HepG2 (cell line): ENCODE results near the gene WNK4. TPM values are rescaled to one million over a fixed set of nuclear protein-coding genes. Genes with fewer than 3 reads are reported as not detected.

ENCODE experiments used
- AKNA ChIP-seq: sonication (generic); formaldehyde crosslinking; IDR thresholded peaks from 2 replicates; pipeline ENCODE4 v1.4.0; 2020; ENCODE audit warnings: missing genetic modification reagents, borderline replicate concordance
- CEBPZ ChIP-seq: IDR thresholded peaks from 2 replicates; pipeline ENCODE4 v1.6.1; 2012; ENCODE audit warnings: low read length, improper control_type of control experiment
- GMEB1 ChIP-seq: sonication (generic); formaldehyde crosslinking; IDR thresholded peaks from 2 replicates; pipeline ENCODE4 v1.5.1; 2020; ENCODE audit warnings: missing genetic modification reagents, mild to moderate bottlenecking, borderline replicate concordance
- NBN ChIP-seq: fragments of 450-650 bp; conservative IDR thresholded peaks from 2 replicates; pipeline ENCODE4 v1.6.1; 2017
- NFE2L2 ChIP-seq: fragments of 150-350 bp; IDR thresholded peaks from 2 replicates; pipeline ENCODE4 v1.6.1; 2014; ENCODE audit warnings: low read length
- RAD51 ChIP-seq: fragments of 450-650 bp; IDR thresholded peaks from 2 replicates; pipeline ENCODE4 v1.6.1; 2016; ENCODE audit warnings: borderline replicate concordance
- TEAD3 ChIP-seq: optimal IDR thresholded peaks from 2 replicates; pipeline ENCODE3; 2016; ENCODE audit warnings: borderline replicate concordance
- TOPORS ChIP-seq: sonication (generic); formaldehyde crosslinking; IDR thresholded peaks from 2 replicates; pipeline ENCODE4 v1.8.0; 2023; ENCODE audit warnings: mild to moderate bottlenecking, missing genetic modification reagents
- ZNF451 ChIP-seq: sonication (generic); formaldehyde crosslinking; IDR thresholded peaks from 2 replicates; pipeline ENCODE4 v1.5.0; 2020; ENCODE audit warnings: mild to moderate bottlenecking, missing genetic modification reagents
- ZNF460 ChIP-seq: sonication (generic); formaldehyde crosslinking; IDR thresholded peaks from 2 replicates; pipeline ENCODE4 v1.5.1; 2020; ENCODE audit warnings: missing genetic modification reagents, mild to moderate bottlenecking, borderline replicate concordance
- ZNF607 ChIP-seq: sonication (generic); formaldehyde crosslinking; IDR thresholded peaks from 2 replicates; pipeline ENCODE4 v1.5.1; 2020; ENCODE audit warnings: missing genetic modification reagents, mild to moderate bottlenecking, borderline replicate concordance
- ZNF615 ChIP-seq: sonication (generic); formaldehyde crosslinking; IDR thresholded peaks from 2 replicates; pipeline ENCODE4 v1.5.0; 2020; ENCODE audit warnings: mild to moderate bottlenecking, missing genetic modification reagents, borderline replicate concordance
- ZSCAN31 ChIP-seq: sonication (generic); formaldehyde crosslinking; IDR thresholded peaks from 2 replicates; pipeline ENCODE4 v1.5.0; 2020; ENCODE audit warnings: low read depth, mild to moderate bottlenecking, missing genetic modification reagents
- ZZZ3 ChIP-seq: sonication (generic); formaldehyde crosslinking; IDR thresholded peaks from 2 replicates; pipeline ENCODE4 v1.4.0; 2020; ENCODE audit warnings: missing genetic modification reagents, mild to moderate bottlenecking, borderline replicate concordance
- polyA plus RNA-seq, 8 experiments: library from polyadenylated mRNA; depleted of rRNA in 3 of 8; stranded (reverse) in 7 of 8; unstranded in 1 of 8; fragments of >200 nt; fragmentation: Illumina TruSeq in 4 of 8; extraction: Trizol in 4 of 8; gene quantifications; 2 replicates each; pipeline versions ENCODE4 v1.2.1 to v1.2.3, GENCODE V29; 2011 to 2016; ENCODE audit warnings: low read depth in 4 of 8, missing spikeins in 1 of 8, mixed read lengths in 1 of 8; ENCODE audit not compliant: insufficient read depth in 1 of 8
- total RNA-seq, 5 experiments: library from RNA; depleted of rRNA; stranded (reverse); fragments of >200 nt; fragmentation: Illumina TruSeq; extraction: Trizol; gene quantifications; 2 replicates each; pipeline ENCODE4 v1.2.3, GENCODE V29; 2016; ENCODE audit warnings: low read depth in 1 of 5
- TF ChIP-seq, protein P1 (sequence below): sonication (generic); formaldehyde crosslinking; IDR thresholded peaks from 2 replicates; pipeline ENCODE4 v1.4.0; 2020; ENCODE audit warnings: missing genetic modification reagents, mild to moderate bottlenecking, borderline replicate concordance
- TF ChIP-seq, protein P2 (sequence below): sonication (generic); formaldehyde crosslinking; IDR thresholded peaks from 2 replicates; pipeline ENCODE4 v1.4.0; 2020; ENCODE audit warnings: mild to moderate bottlenecking, low read depth, missing genetic modification reagents

WNK4 gene
- total and polyA plus RNA-seq, 2 of the 13 experiments (the other 11 are each of a cell fraction or from before 2014, with no cell fraction given) = 2.7 to 13.7 TPM

DNA sequence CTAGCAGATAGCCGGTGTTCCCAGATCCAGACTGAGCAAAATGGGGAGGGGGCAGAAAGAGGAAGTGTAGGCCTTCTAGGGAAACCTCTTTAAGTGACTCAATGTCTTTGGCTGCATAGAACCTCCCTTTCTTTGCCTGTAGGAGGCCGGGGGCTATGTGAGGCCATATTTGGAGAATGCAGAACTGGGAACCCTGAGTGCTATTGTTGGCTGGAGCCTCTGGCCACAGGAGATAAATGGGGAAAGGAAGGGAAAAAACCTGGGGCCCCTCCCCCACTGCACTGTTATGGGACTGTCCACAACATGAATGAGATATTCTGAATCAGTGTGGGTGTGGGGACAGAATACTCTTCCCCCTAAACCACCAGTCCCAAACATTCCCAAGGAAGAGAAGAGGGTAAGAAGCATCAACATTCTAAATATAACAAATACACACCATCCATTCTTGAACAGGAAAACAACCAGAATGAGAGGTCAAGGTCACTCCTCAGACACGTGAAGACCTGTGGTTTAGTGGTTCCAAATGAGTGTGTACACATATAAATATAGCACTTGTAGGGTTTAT is 4.8 kb upstream of the WNK4 start (continued):
- TF ChIP-seq NFE2L2 (no peak), ZNF460 (no peak), CEBPZ (no peak), NBN (no peak), ZNF607 (peak; percentile 34; the same call in 1 of the 2 replicates), ZNF615 (CRISPR knock-in tag) (no peak; the same call in 1 of the 2 replicates), GMEB1 (CRISPR knock-in tag) (no peak), RAD51 (no peak), AKNA (CRISPR knock-in tag) (no peak), ZZZ3 (no peak), ZNF451 (CRISPR knock-in tag) (no peak), ZSCAN31 (CRISPR knock-in tag) (no peak), TEAD3 (CRISPR knock-in tag) (no peak), TOPORS (no peak)
- TF ChIP-seq, protein P1, sequence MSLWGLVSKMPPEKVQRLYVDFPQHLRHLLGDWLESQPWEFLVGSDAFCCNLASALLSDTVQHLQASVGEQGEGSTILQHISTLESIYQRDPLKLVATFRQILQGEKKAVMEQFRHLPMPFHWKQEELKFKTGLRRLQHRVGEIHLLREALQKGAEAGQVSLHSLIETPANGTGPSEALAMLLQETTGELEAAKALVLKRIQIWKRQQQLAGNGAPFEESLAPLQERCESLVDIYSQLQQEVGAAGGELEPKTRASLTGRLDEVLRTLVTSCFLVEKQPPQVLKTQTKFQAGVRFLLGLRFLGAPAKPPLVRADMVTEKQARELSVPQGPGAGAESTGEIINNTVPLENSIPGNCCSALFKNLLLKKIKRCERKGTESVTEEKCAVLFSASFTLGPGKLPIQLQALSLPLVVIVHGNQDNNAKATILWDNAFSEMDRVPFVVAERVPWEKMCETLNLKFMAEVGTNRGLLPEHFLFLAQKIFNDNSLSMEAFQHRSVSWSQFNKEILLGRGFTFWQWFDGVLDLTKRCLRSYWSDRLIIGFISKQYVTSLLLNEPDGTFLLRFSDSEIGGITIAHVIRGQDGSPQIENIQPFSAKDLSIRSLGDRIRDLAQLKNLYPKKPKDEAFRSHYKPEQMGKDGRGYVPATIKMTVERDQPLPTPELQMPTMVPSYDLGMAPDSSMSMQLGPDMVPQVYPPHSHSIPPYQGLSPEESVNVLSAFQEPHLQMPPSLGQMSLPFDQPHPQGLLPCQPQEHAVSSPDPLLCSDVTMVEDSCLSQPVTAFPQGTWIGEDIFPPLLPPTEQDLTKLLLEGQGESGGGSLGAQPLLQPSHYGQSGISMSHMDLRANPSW (CRISPR knock-in tag) = no peak
- TF ChIP-seq, protein P2, sequence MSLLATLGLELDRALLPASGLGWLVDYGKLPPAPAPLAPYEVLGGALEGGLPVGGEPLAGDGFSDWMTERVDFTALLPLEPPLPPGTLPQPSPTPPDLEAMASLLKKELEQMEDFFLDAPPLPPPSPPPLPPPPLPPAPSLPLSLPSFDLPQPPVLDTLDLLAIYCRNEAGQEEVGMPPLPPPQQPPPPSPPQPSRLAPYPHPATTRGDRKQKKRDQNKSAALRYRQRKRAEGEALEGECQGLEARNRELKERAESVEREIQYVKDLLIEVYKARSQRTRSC (CRISPR knock-in tag) = no peak
